Chondrocyte (in vitro differentiated cells): ENCODE data around the gene PPP1R1A. TPM values are rescaled to one million over a fixed set of nuclear protein-coding genes. Genes with fewer than 3 reads are reported as not detected.

Source experiments
- DNase-seq: peaks from one replicate; pipeline ENCODE4 v3.0.0; 2021; ENCODE audit warnings: mixed read lengths, low spot score
- H3K27ac Mint-ChIP-seq: one replicate; pipeline ENCODE4 v1.8.0; 2021; ENCODE audit warnings: mild to moderate bottlenecking, moderate library complexity, mixed read lengths; ENCODE audit not compliant: unreplicated experiment
- H3K27me3 Mint-ChIP-seq: 2 replicates; pipeline ENCODE4 v1.8.0; 2021; ENCODE audit warnings: low read depth, mixed read lengths
- H3K36me3 Mint-ChIP-seq: 2 replicates; pipeline ENCODE4 v1.8.0; 2021; ENCODE audit warnings: low read depth, mixed read lengths
- H3K4me1 Mint-ChIP-seq: 2 replicates; pipeline ENCODE4 v1.8.0; 2021; ENCODE audit warnings: low read depth, mild to moderate bottlenecking, mixed read lengths
- H3K4me3 Mint-ChIP-seq: one replicate; pipeline ENCODE4 v1.8.0; 2021; ENCODE audit warnings: mild to moderate bottlenecking, moderate library complexity, mixed read lengths; ENCODE audit not compliant: unreplicated experiment
- H3K9me3 Mint-ChIP-seq: 2 replicates; pipeline ENCODE4 v1.8.0; 2021; ENCODE audit warnings: low read depth, mixed read lengths
- CTCF ChIP-seq: fragments of 200-600 bp; sonication (generic); IDR thresholded peaks from 2 replicates; pipeline ENCODE4 v1.5.0; 2021; ENCODE audit warnings: antibody characterized with exemption, mild to moderate bottlenecking, moderate library complexity
- total RNA-seq: library from RNA; stranded (reverse); gene quantifications from 3 replicates; pipeline ENCODE4 v1.2.1, GENCODE V29; 2021

PPP1R1A gene
- total RNA-seq, 1 donor from 2014 or later = not detected

DNA sequence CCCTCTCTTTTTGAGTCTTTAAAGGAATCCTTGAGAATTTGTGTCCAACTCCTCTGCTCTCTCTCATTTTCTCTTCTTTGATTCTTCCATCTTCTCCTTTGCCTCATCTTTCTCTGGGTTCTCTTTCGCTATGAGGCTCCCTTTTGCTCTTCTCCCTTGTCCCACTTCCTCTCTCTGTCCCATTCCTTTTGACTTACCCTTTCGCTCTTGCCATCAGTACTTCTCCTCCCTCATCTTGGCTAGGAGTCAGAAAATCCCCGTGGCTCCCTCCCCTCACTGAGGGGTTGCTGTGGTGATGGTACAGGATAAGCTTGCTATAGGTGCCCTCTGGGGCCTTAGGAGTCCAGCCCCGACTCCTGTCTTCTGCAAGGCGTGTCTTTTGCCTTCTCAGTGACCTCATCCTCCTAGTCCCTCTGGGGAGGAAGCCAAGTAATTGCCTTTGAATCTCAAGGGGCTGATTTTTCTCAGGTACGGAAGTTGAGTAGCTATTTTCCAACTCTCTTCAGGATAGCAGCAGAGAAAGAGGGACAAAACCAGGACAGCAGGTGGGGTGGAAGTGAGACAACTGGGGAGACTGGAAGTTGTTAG, 32.7 kb downstream of the PPP1R1A start:
- H3K4me1 Mint-ChIP-seq = no peaks in the 10 kb centered on the region
- no peak overlapping the region for H3K4me3 Mint-ChIP-seq
- no peaks in the 10 kb centered on the region for H3K36me3 Mint-ChIP-seq
- peaks cover 29% of the 10 kb centered on the region for H3K27me3 Mint-ChIP-seq
- no peak for TF ChIP-seq CTCF
- no peak overlapping the region for H3K27ac Mint-ChIP-seq
- H3K9me3 Mint-ChIP-seq = no peaks in the 10 kb centered on the region
- no peak for DNase-seq

GRCh38 chr12:54549774-54550451, 38.5 kb downstream of the PPP1R1A start:
- no peak overlapping the region for H3K27ac Mint-ChIP-seq
- DNase-seq = no peak
- no peaks in the 10 kb centered on the region for H3K36me3 Mint-ChIP-seq
- TF ChIP-seq CTCF = no peak
- peaks cover 16% of the 10 kb centered on the region for H3K4me1 Mint-ChIP-seq
- peaks cover 65% of the 10 kb centered on the region for H3K27me3 Mint-ChIP-seq
- H3K4me3 Mint-ChIP-seq = peak overlapping the region; percentile 66
- no peaks in the 10 kb centered on the region for H3K9me3 Mint-ChIP-seq

GRCh38 chr12:54546511-54546910, 41.9 kb downstream of the PPP1R1A start:
- no peak overlapping the region for H3K4me3 Mint-ChIP-seq
- H3K27me3 Mint-ChIP-seq = peaks cover 82% of the 10 kb centered on the region
- no peaks in the 10 kb centered on the region for H3K36me3 Mint-ChIP-seq
- peaks cover 16% of the 10 kb centered on the region for H3K4me1 Mint-ChIP-seq
- TF ChIP-seq CTCF = no peak
- H3K9me3 Mint-ChIP-seq = no peaks in the 10 kb centered on the region
- no peak overlapping the region for H3K27ac Mint-ChIP-seq
- DNase-seq = no peak

GRCh38 chr12:54544743-54545142, 43.7 kb downstream of the PPP1R1A start:
- Mint-ChIP-seq H3K4me3 (no peak overlapping the region), H3K9me3 (no peaks in the 10 kb centered on the region), H3K27ac (no peak overlapping the region), H3K4me1 (peaks cover 9% of the 10 kb centered on the region), H3K27me3 (peaks cover 76% of the 10 kb centered on the region), H3K36me3 (no peaks in the 10 kb centered on the region)
- DNase-seq = no peak
- no peak for TF ChIP-seq CTCF

DNA sequence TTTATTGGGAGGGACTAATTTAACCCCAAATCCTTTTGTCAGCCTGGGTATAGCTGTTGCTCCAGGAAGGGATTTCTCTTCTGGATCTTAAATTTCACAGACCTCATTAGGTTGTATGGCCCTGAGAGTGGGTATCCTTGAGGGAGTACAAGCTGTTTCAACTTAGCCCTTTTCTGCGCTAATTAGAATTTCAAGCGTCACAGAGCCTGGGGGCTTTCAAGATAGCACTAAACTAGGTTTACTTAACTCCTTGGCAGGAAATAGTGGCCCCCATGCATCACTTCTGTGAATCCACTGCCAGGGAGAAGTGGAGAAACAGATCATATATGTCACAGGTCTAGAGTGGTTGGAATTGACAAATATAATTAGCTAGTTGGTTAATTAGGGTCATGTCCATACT, 44.9 kb downstream of the PPP1R1A start:
- H3K4me1 Mint-ChIP-seq = no peaks in the 10 kb centered on the region
- no peaks in the 10 kb centered on the region for H3K36me3 Mint-ChIP-seq

More for the DNA sequence above, 44.9 kb downstream of the PPP1R1A start:
- H3K9me3 Mint-ChIP-seq = no peaks in the 10 kb centered on the region
- TF ChIP-seq CTCF = no peak
- peaks cover 71% of the 10 kb centered on the region for H3K27me3 Mint-ChIP-seq
- no peak overlapping the region for H3K27ac Mint-ChIP-seq
- no peak overlapping the region for H3K4me3 Mint-ChIP-seq
- no peak for DNase-seq
